ENCODE measurements around the gene TBL1Y.

Gene TBL1Y

GRCh38 chrY:7092836-7093235 is 182.3 kb downstream of the TBL1Y start:
- no peak for DNase-seq (ENCODE audit: low spot score)

- DNase-seq (ENCODE audit: low spot score): no peak
These were observed 183.9 kb downstream of the TBL1Y start for GRCh38 chrY:7094365-7094764.

- DNase-seq (ENCODE audit: low spot score): no peak
These were observed 186.5 kb downstream of the TBL1Y start for GRCh38 chrY:7097021-7097420.

- no peak for DNase-seq (ENCODE audit: low spot score)
These were observed 189.2 kb downstream of the TBL1Y start for GRCh38 chrY:7099742-7100141.

- DNase-seq (ENCODE audit: low spot score): no peak
These were observed 192.2 kb downstream of the TBL1Y start for GRCh38 chrY:7102680-7103079.

GRCh38 chrY:7107179-7107578 is 196.7 kb downstream of the TBL1Y start:
- DNase-seq (ENCODE audit: low spot score): no peak

- DNase-seq (ENCODE audit: low spot score): no peak
These were observed 199.6 kb downstream of the TBL1Y start for GRCh38 chrY:7110086-7110485.

- DNase-seq (ENCODE audit: low spot score): no peak
These were observed 205.4 kb downstream of the TBL1Y start for GRCh38 chrY:7115871-7116270.

- no peak for DNase-seq (ENCODE audit: low spot score)
These were observed 211.7 kb downstream of the TBL1Y start for GRCh38 chrY:7122202-7122601.

GRCh38 chrY:7125136-7126056 is 214.9 kb downstream of the TBL1Y start:
- no peak for DNase-seq (ENCODE audit: low spot score)

GRCh38 chrY:7128211-7128610 is 217.7 kb downstream of the TBL1Y start:
- no peak for DNase-seq (ENCODE audit: low spot score)
